Measurements from ENCODE around the gene RNF130. TPM values are rescaled to one million over a fixed set of nuclear protein-coding genes. Genes with fewer than 3 reads are reported as not detected.

The RNF130 gene
- polyA plus RNA-seq, 1 donor from 2014 or later = 48.7 TPM

DNA sequence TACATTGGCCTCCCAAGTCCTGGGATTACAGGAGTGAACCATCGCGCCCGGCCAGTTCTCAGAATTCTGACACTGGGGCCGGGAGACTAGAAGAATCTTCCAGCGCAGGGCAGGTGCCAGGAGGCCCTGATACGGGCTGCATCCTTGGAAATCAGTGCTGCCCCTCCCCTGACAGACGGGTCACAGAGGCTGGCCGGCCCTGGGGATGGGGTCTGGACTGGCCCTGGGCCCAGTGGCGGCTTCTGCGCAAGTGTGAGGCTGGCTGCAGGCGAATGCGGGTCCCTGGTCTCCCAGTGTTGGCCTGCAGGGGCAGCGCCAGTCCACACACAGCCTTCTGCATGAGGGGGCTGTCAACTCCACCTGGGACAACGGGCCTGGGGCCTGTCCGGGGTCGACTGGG is 163.0 kb downstream of the RNF130 start:
- H3K9ac ChIP-seq (ENCODE audit: low read length) = no peak overlapping the region
- H3F3A ChIP-seq (ENCODE audit: insufficient read depth, low read length, poor library complexity, severe bottlenecking) = no peaks in the 10 kb centered on the region
- no peak overlapping the region for H3K27ac ChIP-seq (ENCODE audit: low read length)
- H3K36me3 ChIP-seq (ENCODE audit: insufficient read depth, low read length) = no peaks in the 10 kb centered on the region
- no peak overlapping the region for H2AFZ ChIP-seq (ENCODE audit: low read depth, low read length)
- no peak overlapping the region for H3K4me2 ChIP-seq (ENCODE audit: low read length)
- H3K27me3 ChIP-seq (ENCODE audit: insufficient read depth, low read depth, low read length) = no peaks in the 10 kb centered on the region
- H3K9me2 ChIP-seq (ENCODE audit: insufficient read depth, low read length) = no peaks in the 10 kb centered on the region
- H3K79me2 ChIP-seq (replicated peaks; ENCODE audit: insufficient read depth, low read length) = peaks cover 8% of the 10 kb centered on the region
- H3K9me3 ChIP-seq (ENCODE audit: low read length) = no peaks in the 10 kb centered on the region
- no peak overlapping the region for H3K4me3 ChIP-seq (ENCODE audit: low read length)
- TF ChIP-seq, protein P1, sequence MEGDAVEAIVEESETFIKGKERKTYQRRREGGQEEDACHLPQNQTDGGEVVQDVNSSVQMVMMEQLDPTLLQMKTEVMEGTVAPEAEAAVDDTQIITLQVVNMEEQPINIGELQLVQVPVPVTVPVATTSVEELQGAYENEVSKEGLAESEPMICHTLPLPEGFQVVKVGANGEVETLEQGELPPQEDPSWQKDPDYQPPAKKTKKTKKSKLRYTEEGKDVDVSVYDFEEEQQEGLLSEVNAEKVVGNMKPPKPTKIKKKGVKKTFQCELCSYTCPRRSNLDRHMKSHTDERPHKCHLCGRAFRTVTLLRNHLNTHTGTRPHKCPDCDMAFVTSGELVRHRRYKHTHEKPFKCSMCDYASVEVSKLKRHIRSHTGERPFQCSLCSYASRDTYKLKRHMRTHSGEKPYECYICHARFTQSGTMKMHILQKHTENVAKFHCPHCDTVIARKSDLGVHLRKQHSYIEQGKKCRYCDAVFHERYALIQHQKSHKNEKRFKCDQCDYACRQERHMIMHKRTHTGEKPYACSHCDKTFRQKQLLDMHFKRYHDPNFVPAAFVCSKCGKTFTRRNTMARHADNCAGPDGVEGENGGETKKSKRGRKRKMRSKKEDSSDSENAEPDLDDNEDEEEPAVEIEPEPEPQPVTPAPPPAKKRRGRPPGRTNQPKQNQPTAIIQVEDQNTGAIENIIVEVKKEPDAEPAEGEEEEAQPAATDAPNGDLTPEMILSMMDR (IDR thresholded peaks at IDR 0.05; ENCODE audit: poor library complexity, severe bottlenecking) = peak; percentile 19
- TF ChIP-seq REST (IDR thresholded peaks at IDR 0.05; ENCODE audit: borderline replicate concordance) = no peak
- no peaks in the 10 kb centered on the region for H4K20me1 ChIP-seq (ENCODE audit: insufficient read depth)

- Histone ChIP-seq H3K27me3 (ENCODE audit: insufficient read depth, low read depth, low read length) (no peaks in the 10 kb centered on the region), H3K4me2 (ENCODE audit: low read length) (peak within 1 kb of the TSS; percentile 69), H3K36me3 (ENCODE audit: insufficient read depth, low read length) (no peaks in the 10 kb centered on the region), H3K4me3 (ENCODE audit: low read length) (peak within 1 kb of the TSS; percentile 73), H3K27ac (ENCODE audit: low read length) (no peak within 1 kb of the TSS), H3K9me2 (ENCODE audit: insufficient read depth, low read length) (no peaks in the 10 kb centered on the region), H3K9ac (ENCODE audit: low read length) (peak within 1 kb of the TSS; percentile 65), H2AFZ (ENCODE audit: low read depth, low read length) (peak within 1 kb of the TSS; percentile 13), H3F3A (ENCODE audit: insufficient read depth, low read length, poor library complexity, severe bottlenecking) (no peaks in the 10 kb centered on the region), H4K20me1 (ENCODE audit: insufficient read depth) (no peaks in the 10 kb centered on the region), H3K9me3 (ENCODE audit: low read length) (no peaks in the 10 kb centered on the region), H3K79me2 (replicated peaks; ENCODE audit: insufficient read depth, low read length) (peaks cover 8% of the 10 kb centered on the region)
- TF ChIP-seq, protein P1 (IDR thresholded peaks at IDR 0.05; ENCODE audit: poor library complexity, severe bottlenecking) = peak; percentile 68
- TF ChIP-seq REST (IDR thresholded peaks at IDR 0.05; ENCODE audit: borderline replicate concordance) (no peak), POLR2AphosphoS5 (IDR thresholded peaks at IDR 0.05) (no peak), RAD21 (conservative IDR thresholded peaks at IDR 0.05) (peak; percentile 22), SMC3 (conservative IDR thresholded peaks at IDR 0.05; ENCODE audit: poor library complexity) (peak; percentile 41)
These were observed 163.8 kb downstream of the RNF130 start, which contains the start of gene TBC1D9B for GRCh38 chr5:179907556-179908324. TBC1D9B (minus strand) TSS chr5:179907897; CDS start chr5:179907821, 76 bp downstream.

Data from neural cell (in vitro differentiated cells).